Spinal cord (tissue), 10 donors: Measurements from ENCODE around the gene PAK1IP1. TPM values are rescaled to one million over a fixed set of nuclear protein-coding genes. Genes with fewer than 3 reads are reported as not detected.
A peak's percentile ranks its signal among the peaks of the same experiment; 100 is the strongest.
"Not testable (repeated sequence)": the region's sequence is repeated elsewhere in the genome, so short reads cannot be mapped to it uniquely, and the experiment has no call there.

ENCODE experiments used
- DNase-seq, 6 donors: peaks; one replicate each; pipeline versions ENCODE4 v3.0.0 to v3.0.0-alpha.2; 2013 to 2015; ENCODE audit warnings: low spot score in 6 of 6, low read depth in 4 of 6
- H3K27ac ChIP-seq: one replicate; pipeline ENCODE4 v1.5.1; 2013; ENCODE audit warnings: low read depth, low read length, control low read depth
- H3K27me3 ChIP-seq: one replicate; pipeline ENCODE4 v1.6.1; 2013; ENCODE audit warnings: low read length; ENCODE audit not compliant: control insufficient read depth, insufficient read depth
- H3K36me3 ChIP-seq: one replicate; pipeline ENCODE4 v1.6.1; 2013; ENCODE audit warnings: low read length; ENCODE audit not compliant: control insufficient read depth, insufficient read depth
- H3K4me1 ChIP-seq: one replicate; pipeline ENCODE4 v1.6.1; 2013; ENCODE audit warnings: low read length; ENCODE audit not compliant: control insufficient read depth, insufficient read depth
- H3K4me3 ChIP-seq: one replicate; pipeline ENCODE4 v1.5.1; 2013; ENCODE audit warnings: low read depth, low read length, control low read depth
- H3K9me3 ChIP-seq: one replicate; pipeline ENCODE4 v1.6.1; 2013; ENCODE audit warnings: low read length; ENCODE audit not compliant: control insufficient read depth, insufficient read depth
- WGBS: methylation state at CpG from one replicate; pipeline ENCODE4 v1.1.5; 2013; ENCODE audit warnings: missing lambda C conversion rate; ENCODE audit not compliant: insufficient coverage; 5-methylcytosine and 5-hydroxymethylcytosine counted together
- polyA plus RNA-seq, 2 donors: library from polyadenylated mRNA; unstranded; fragments of 120-200 nt; gene quantifications; one replicate each; pipeline ENCODE4 v1.2.1, GENCODE V29; 2013; ENCODE audit not compliant: insufficient read length in 2 of 2
- total RNA-seq, 2 donors: library from RNA; depleted of rRNA in 1 of 2; stranded (reverse); fragments of 120-200 nt in 1 of 2; fragments of >200 nt in 1 of 2; gene quantifications; one replicate each; pipeline versions ENCODE4 v1.2.3 to v1.2.4, GENCODE V29; 2013 to 2014
- donor health status: healthy.

PAK1IP1 gene
- total and polyA plus RNA-seq, 4 donors = 19.9 to 23.4 (median 20.8) TPM

GRCh38 chr6:10733863-10734262 lies 39.1 kb downstream of the PAK1IP1 start:
- DNase-seq = no peak
- H3K36me3 ChIP-seq = peaks cover 17% of the 10 kb centered on the region
- no peaks in the 10 kb centered on the region for H3K27me3 ChIP-seq
- no peaks in the 10 kb centered on the region for H3K9me3 ChIP-seq
- H3K27ac ChIP-seq = no peak overlapping the region
- no peaks in the 10 kb centered on the region for H3K4me1 ChIP-seq
- no peak overlapping the region for H3K4me3 ChIP-seq
- WGBS = 100% methylated on average over 2 of the region's 3 CpGs

GRCh38 chr6:10736731-10737130 lies 42.0 kb downstream of the PAK1IP1 start:
- Histone ChIP-seq H3K4me1 (no peaks in the 10 kb centered on the region), H3K9me3 (no peaks in the 10 kb centered on the region), H3K4me3 (no peak overlapping the region), H3K27ac (no peak overlapping the region), H3K36me3 (peaks cover 4% of the 10 kb centered on the region), H3K27me3 (no peaks in the 10 kb centered on the region)
- DNase-seq = no peak
- WGBS = no CpG with 5 or more reads among the region's 2 CpGs

- Histone ChIP-seq H3K36me3 (peaks cover 2% of the 10 kb centered on the region), H3K27ac (no peak overlapping the region), H3K27me3 (no peaks in the 10 kb centered on the region), H3K4me3 (no peak overlapping the region), H3K9me3 (no peaks in the 10 kb centered on the region), H3K4me1 (no peaks in the 10 kb centered on the region)
- DNase-seq = no peak
Observed at GRCh38 chr6:10740061-10740460, 45.3 kb downstream of the PAK1IP1 start.

DNA sequence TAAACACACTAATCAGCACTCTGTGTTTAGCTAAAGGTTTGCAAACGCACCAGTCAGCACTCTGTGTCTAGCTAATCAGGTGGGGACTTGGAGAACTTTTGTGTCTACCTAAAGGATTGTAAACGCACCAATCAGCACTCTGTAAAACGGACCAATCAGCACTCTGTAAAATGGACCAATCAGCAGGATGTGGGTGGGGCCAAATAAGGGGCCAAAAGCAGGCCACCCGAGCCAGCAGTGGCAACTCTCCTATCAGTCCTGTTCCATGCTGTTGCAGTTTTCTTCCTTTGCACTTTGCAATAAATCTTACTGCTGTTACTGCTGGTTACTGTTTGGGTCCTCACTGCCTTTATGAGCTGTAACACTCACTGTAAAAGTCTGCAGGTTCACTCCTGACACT lies 46.9 kb downstream of the PAK1IP1 start:
- H3K27ac ChIP-seq, H3K4me1 ChIP-seq, H3K36me3 ChIP-seq, H3K4me3 ChIP-seq, DNase-seq, H3K27me3 ChIP-seq, H3K9me3 ChIP-seq: not testable (repeated sequence)
- 62% methylated on average over 3 of the region's 4 CpGs for WGBS

GRCh38 chr6:10742251-10742650 lies 47.5 kb downstream of the PAK1IP1 start:
- WGBS = 93% methylated on average over 12 of the region's 12 CpGs
- Histone ChIP-seq H3K36me3 (peaks cover 2% of the 10 kb centered on the region), H3K27me3 (no peaks in the 10 kb centered on the region), H3K27ac (no peak overlapping the region), H3K9me3 (no peaks in the 10 kb centered on the region), H3K4me1 (peaks cover 4% of the 10 kb centered on the region), H3K4me3 (no peak overlapping the region)
- DNase-seq = no peak

GRCh38 chr6:10743515-10743914 lies 48.7 kb downstream of the PAK1IP1 start:
- H3K27me3 ChIP-seq = no peaks in the 10 kb centered on the region
- peaks cover 10% of the 10 kb centered on the region for H3K4me1 ChIP-seq
- no peak overlapping the region for H3K27ac ChIP-seq
- no peak overlapping the region for H3K4me3 ChIP-seq
- WGBS = 100% methylated on average over 1 of the region's 6 CpGs
- no peak for DNase-seq
- H3K9me3 ChIP-seq = no peaks in the 10 kb centered on the region
- H3K36me3 ChIP-seq = peaks cover 2% of the 10 kb centered on the region

DNA sequence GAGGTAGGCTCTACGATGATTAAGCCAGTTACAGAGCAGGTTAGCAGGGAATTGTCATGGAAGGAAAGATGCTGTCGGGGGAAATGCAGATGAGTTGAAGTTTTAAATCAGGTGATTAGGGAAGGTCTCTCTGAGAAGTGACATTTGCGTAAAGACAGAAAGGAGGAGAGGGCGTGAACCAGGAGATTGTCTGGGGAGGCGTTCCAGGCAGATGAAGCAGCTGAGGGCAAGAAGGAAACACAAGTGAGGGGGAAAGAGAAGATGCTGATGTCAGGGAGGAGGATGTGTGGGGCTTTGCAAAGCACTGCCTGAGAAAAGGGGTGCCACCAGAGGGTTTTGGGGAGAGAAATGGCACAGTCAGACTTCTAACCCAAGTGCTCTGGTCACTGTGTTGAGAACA lies 50.3 kb downstream of the PAK1IP1 start:
- peaks cover 15% of the 10 kb centered on the region for H3K4me1 ChIP-seq
- no peaks in the 10 kb centered on the region for H3K36me3 ChIP-seq
- WGBS = 73% methylated on average over 5 of the region's 5 CpGs
- no peaks in the 10 kb centered on the region for H3K27me3 ChIP-seq
- H3K4me3 ChIP-seq = no peak overlapping the region
- H3K9me3 ChIP-seq = no peaks in the 10 kb centered on the region
- no peak overlapping the region for H3K27ac ChIP-seq
- no peak for DNase-seq

GRCh38 chr6:10746915-10747250 lies 52.1 kb downstream of the PAK1IP1 start:
- Histone ChIP-seq H3K27me3 (no peaks in the 10 kb centered on the region), H3K27ac (peak overlapping the region; percentile 75), H3K4me1 (peaks cover 15% of the 10 kb centered on the region), H3K36me3 (peaks cover 6% of the 10 kb centered on the region), H3K9me3 (no peaks in the 10 kb centered on the region), H3K4me3 (peak overlapping the region; percentile 79)
- DNase-seq = no peak
- WGBS = 59% methylated on average over 9 of the region's 9 CpGs

DNA sequence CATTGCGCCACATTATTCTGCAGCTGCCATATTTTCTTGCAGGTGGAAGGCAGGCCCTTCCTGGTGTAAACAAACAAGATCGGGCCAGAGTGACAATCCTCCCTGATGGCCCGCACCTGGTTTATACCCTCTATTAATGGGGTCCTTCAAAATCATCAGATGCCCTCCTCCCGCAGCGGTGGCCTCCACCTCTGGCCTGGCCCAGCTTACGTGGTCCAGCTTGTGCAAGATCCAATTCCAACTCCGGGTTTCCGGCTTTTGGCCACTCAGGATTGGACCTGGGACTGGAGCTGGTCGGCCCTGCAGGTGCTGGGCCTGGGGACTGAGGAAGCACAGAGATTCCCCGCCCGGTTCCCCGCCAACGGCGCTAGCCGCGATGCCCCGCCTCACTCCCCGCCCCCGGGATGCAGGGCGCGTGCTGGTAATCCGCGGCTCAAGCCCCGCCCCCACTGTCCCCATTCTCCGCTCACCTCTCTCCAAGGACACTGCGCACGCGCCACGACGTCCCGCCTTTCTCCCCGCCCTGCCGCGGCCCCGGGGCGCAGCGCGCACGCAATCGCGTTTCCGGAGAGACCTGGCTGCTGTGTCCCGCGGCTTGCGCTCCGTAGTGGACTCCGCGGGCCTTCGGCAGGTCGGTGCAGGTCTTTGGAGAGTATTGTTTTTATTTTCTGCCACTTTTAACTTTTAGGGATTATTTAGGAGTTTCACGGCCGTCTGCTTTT lies 52.6 kb downstream of the PAK1IP1 start, which contains the start of gene TMEM14B:
TMEM14B (plus strand) TSS at position 555 of the 722 bp plus-strand sequence. CDS start 1,441 bp downstream, outside the sequence.
- 2% methylated on average over 52 of the region's 52 CpGs for WGBS
- peak within 1 kb of the TSS; percentile 75 for H3K27ac ChIP-seq

GRCh38 chr6:10749734-10750133 lies 55.0 kb downstream of the PAK1IP1 start:
- Histone ChIP-seq H3K27me3 (no peaks in the 10 kb centered on the region), H3K9me3 (no peaks in the 10 kb centered on the region), H3K27ac (no peak overlapping the region), H3K36me3 (peaks cover 27% of the 10 kb centered on the region), H3K4me3 (no peak overlapping the region), H3K4me1 (peaks cover 15% of the 10 kb centered on the region)
- 69% methylated on average over 2 of the region's 2 CpGs for WGBS
- DNase-seq = no peak

More for the DNA sequence above, 52.6 kb downstream of the PAK1IP1 start, which contains the start of gene TMEM14B:
- Histone ChIP-seq H3K4me1 (peaks cover 15% of the 10 kb centered on the region), H3K4me3 (peak within 1 kb of the TSS; percentile 79), H3K36me3 (peaks cover 11% of the 10 kb centered on the region), H3K27me3 (no peaks in the 10 kb centered on the region), H3K9me3 (no peaks in the 10 kb centered on the region)
- DNase-seq = peak; percentile 91 to 99 (median 96)
